Measurements from ENCODE around the gene EGF.

The EGF gene

GRCh38 chr4:109996526-109996925 lies 83.8 kb downstream of the EGF start:
- Histone ChIP-seq H3K4me2 (ENCODE audit: low read depth, low read length, poor library complexity, severe bottlenecking) (no peak overlapping the region), H3K79me2 (ENCODE audit: insufficient read depth, low read length) (no peaks in the 10 kb centered on the region)
- TF ChIP-seq CTCF (IDR thresholded peaks at IDR 0.05; ENCODE audit: insufficient read depth, low read length, poor library complexity, severe bottlenecking) (no peak), EZH2phosphoT487 (conservative IDR thresholded peaks at IDR 0.05; ENCODE audit: low read length) (no peak)

GRCh38 chr4:109998867-109999584 lies 86.3 kb downstream of the EGF start:
- no peaks in the 10 kb centered on the region for H3K27me3 ChIP-seq (ENCODE audit: low read length)
- no peaks in the 10 kb centered on the region for H4K20me1 ChIP-seq (ENCODE audit: low read depth, low read length)
- H3K9me2 ChIP-seq (replicated peaks; ENCODE audit: insufficient read depth, low read length): no peaks in the 10 kb centered on the region
- H3K36me3 ChIP-seq (ENCODE audit: low read length): no peaks in the 10 kb centered on the region
- TF ChIP-seq EZH2phosphoT487 (conservative IDR thresholded peaks at IDR 0.05; ENCODE audit: low read length) (no peak), CTCF (IDR thresholded peaks at IDR 0.05; ENCODE audit: insufficient read depth, low read length, poor library complexity, severe bottlenecking) (no peak)
- no peak overlapping the region for H3K9ac ChIP-seq (ENCODE audit: low read length)
- no peak overlapping the region for H2AFZ ChIP-seq (ENCODE audit: low read depth, low read length, severe bottlenecking)
- no peak overlapping the region for H3K4me3 ChIP-seq (ENCODE audit: insufficient read depth, low read length, poor library complexity, severe bottlenecking)
- no peaks in the 10 kb centered on the region for H3K79me2 ChIP-seq (ENCODE audit: insufficient read depth, low read length)
- no peak overlapping the region for H3K27ac ChIP-seq (ENCODE audit: low read depth, low read length)
- H3F3A ChIP-seq (ENCODE audit: insufficient read depth): no peaks in the 10 kb centered on the region
- no peaks in the 10 kb centered on the region for H3K9me3 ChIP-seq (ENCODE audit: insufficient read depth, low read length)
- H3K4me2 ChIP-seq (ENCODE audit: low read depth, low read length, poor library complexity, severe bottlenecking): no peak overlapping the region

More at GRCh38 chr4:109996526-109996925, 83.8 kb downstream of the EGF start:
- no peaks in the 10 kb centered on the region for H4K20me1 ChIP-seq (ENCODE audit: low read depth, low read length)
- no peak overlapping the region for H3K27ac ChIP-seq (ENCODE audit: low read depth, low read length)
- no peaks in the 10 kb centered on the region; the same call in 1 of the 2 replicates for H3F3A ChIP-seq (ENCODE audit: insufficient read depth)
- H3K9me3 ChIP-seq (ENCODE audit: insufficient read depth, low read length): no peaks in the 10 kb centered on the region
- no peaks in the 10 kb centered on the region for H3K9me2 ChIP-seq (replicated peaks; ENCODE audit: insufficient read depth, low read length)
- H3K9ac ChIP-seq (ENCODE audit: low read length): no peak overlapping the region
- no peaks in the 10 kb centered on the region for H3K27me3 ChIP-seq (ENCODE audit: low read length)
- no peaks in the 10 kb centered on the region for H3K36me3 ChIP-seq (ENCODE audit: low read length)
- H3K4me3 ChIP-seq (ENCODE audit: insufficient read depth, low read length, poor library complexity, severe bottlenecking): no peak overlapping the region
- no peak overlapping the region for H2AFZ ChIP-seq (ENCODE audit: low read depth, low read length, severe bottlenecking)

- Histone ChIP-seq H3K4me2 (ENCODE audit: low read depth, low read length, poor library complexity, severe bottlenecking) (no peak overlapping the region), H3K9ac (ENCODE audit: low read length) (no peak overlapping the region)
These were observed 86.9 kb downstream of the EGF start for GRCh38 chr4:109999585-109999912.

More at GRCh38 chr4:109999585-109999912, 86.9 kb downstream of the EGF start:
- Histone ChIP-seq H3K4me3 (ENCODE audit: insufficient read depth, low read length, poor library complexity, severe bottlenecking) (no peak overlapping the region), H2AFZ (ENCODE audit: low read depth, low read length, severe bottlenecking) (no peak overlapping the region), H3K79me2 (ENCODE audit: insufficient read depth, low read length) (no peaks in the 10 kb centered on the region), H4K20me1 (ENCODE audit: low read depth, low read length) (no peaks in the 10 kb centered on the region), H3K27me3 (ENCODE audit: low read length) (no peaks in the 10 kb centered on the region), H3K9me3 (ENCODE audit: insufficient read depth, low read length) (no peaks in the 10 kb centered on the region), H3K9me2 (replicated peaks; ENCODE audit: insufficient read depth, low read length) (no peaks in the 10 kb centered on the region), H3F3A (ENCODE audit: insufficient read depth) (no peaks in the 10 kb centered on the region), H3K27ac (ENCODE audit: low read depth, low read length) (no peak overlapping the region), H3K36me3 (ENCODE audit: low read length) (no peaks in the 10 kb centered on the region)
- TF ChIP-seq EZH2phosphoT487 (conservative IDR thresholded peaks at IDR 0.05; ENCODE audit: low read length): no peak
- no peak for TF ChIP-seq CTCF (IDR thresholded peaks at IDR 0.05; ENCODE audit: insufficient read depth, low read length, poor library complexity, severe bottlenecking)

Measured in SU-DHL-6 (cell line).